GM12878 (cell line): ENCODE data around the gene MYO1C.
"Not testable (repeated sequence)": the region's sequence is repeated elsewhere in the genome, so short reads cannot be mapped to it uniquely, and the experiment has no call there.

Experiments
- FOXK2 ChIP-seq: fragments of 450-650 bp; IDR thresholded peaks from 2 replicates; pipeline ENCODE4 v1.6.1; 2017; ENCODE audit warnings: mild to moderate bottlenecking, moderate library complexity
- JUNB ChIP-seq: IDR thresholded peaks from 2 replicates; pipeline ENCODE4 v1.6.1; 2016; ENCODE audit warnings: antibody characterized with exemption, mild to moderate bottlenecking
- MTA2 ChIP-seq: fragments of 450-650 bp; IDR thresholded peaks from 2 replicates; pipeline ENCODE4 v1.6.1; 2016; ENCODE audit warnings: low read depth, mild to moderate bottlenecking, moderate library complexity
- PBX3 ChIP-seq: IDR thresholded peaks from 2 replicates; pipeline ENCODE4 v1.6.1; 2011; ENCODE audit warnings: mild to moderate bottlenecking, low read depth, low read length, moderate library complexity; ENCODE audit not compliant: insufficient replicate concordance
- POLR2A ChIP-seq: IDR thresholded peaks from 2 replicates; pipeline ENCODE4 v1.6.1; 2011; ENCODE audit warnings: low read depth, mild to moderate bottlenecking, low read length
- RAD51 ChIP-seq: fragments of 450-650 bp; IDR thresholded peaks from 2 replicates; pipeline ENCODE4 v1.6.1; 2016; ENCODE audit warnings: moderate library complexity, mild to moderate bottlenecking, inconsistent platforms
- TCF3 ChIP-seq: IDR thresholded peaks from 2 replicates; pipeline ENCODE4 v1.6.1; 2012; ENCODE audit warnings: low read depth, mild to moderate bottlenecking, low read length, borderline replicate concordance; ENCODE audit not compliant: insufficient read depth
- TF ChIP-seq, protein P1 (sequence below): IDR thresholded peaks from 2 replicates; pipeline ENCODE4 v1.6.1; 2011; ENCODE audit warnings: low read depth, low read length, improper control_type of control experiment, borderline replicate concordance
- TF ChIP-seq, protein P2 (sequence below), 3 experiments: IDR thresholded peaks in 2 of 3; conservative IDR thresholded peaks in 1 of 3; 2 replicates each; pipeline ENCODE4 v1.5.1; 2011; ENCODE audit warnings: low read depth in 3 of 3, low read length in 3 of 3, mild to moderate bottlenecking in 3 of 3, control low read depth in 2 of 3, moderate library complexity in 2 of 3, inconsistent platforms in 1 of 3, mixed read lengths in 1 of 3; ENCODE audit not compliant: control insufficient read depth in 2 of 3, insufficient read depth in 1 of 3; ENCODE audit errors: extremely low read depth in 1 of 3

GRCh38 chr17:1450261-1450660 lies 42.2 kb downstream of the MYO1C start:
- TF ChIP-seq, protein P1, sequence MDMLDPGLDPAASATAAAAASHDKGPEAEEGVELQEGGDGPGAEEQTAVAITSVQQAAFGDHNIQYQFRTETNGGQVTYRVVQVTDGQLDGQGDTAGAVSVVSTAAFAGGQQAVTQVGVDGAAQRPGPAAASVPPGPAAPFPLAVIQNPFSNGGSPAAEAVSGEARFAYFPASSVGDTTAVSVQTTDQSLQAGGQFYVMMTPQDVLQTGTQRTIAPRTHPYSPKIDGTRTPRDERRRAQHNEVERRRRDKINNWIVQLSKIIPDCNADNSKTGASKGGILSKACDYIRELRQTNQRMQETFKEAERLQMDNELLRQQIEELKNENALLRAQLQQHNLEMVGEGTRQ, result not testable (repeated sequence)
- TF ChIP-seq PBX3, JUNB, FOXK2, RAD51, TCF3, POLR2A, MTA2: not testable (repeated sequence)
- TF ChIP-seq, protein P2, sequence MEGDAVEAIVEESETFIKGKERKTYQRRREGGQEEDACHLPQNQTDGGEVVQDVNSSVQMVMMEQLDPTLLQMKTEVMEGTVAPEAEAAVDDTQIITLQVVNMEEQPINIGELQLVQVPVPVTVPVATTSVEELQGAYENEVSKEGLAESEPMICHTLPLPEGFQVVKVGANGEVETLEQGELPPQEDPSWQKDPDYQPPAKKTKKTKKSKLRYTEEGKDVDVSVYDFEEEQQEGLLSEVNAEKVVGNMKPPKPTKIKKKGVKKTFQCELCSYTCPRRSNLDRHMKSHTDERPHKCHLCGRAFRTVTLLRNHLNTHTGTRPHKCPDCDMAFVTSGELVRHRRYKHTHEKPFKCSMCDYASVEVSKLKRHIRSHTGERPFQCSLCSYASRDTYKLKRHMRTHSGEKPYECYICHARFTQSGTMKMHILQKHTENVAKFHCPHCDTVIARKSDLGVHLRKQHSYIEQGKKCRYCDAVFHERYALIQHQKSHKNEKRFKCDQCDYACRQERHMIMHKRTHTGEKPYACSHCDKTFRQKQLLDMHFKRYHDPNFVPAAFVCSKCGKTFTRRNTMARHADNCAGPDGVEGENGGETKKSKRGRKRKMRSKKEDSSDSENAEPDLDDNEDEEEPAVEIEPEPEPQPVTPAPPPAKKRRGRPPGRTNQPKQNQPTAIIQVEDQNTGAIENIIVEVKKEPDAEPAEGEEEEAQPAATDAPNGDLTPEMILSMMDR (IDR thresholded peaks at IDR 0.05 in 2 of 3, conservative IDR thresholded peaks at IDR 0.05 in 1 of 3; ENCODE audit: control insufficient read depth in 2 of 3, extremely low read depth in 1 of 3, insufficient read depth in 1 of 3, low read depth in 3 of 3, low read length in 3 of 3), result not testable (repeated sequence)
